Activated CD4-positive, alpha-beta T cell treated with anti-CD3 and anti-CD28 coated beads for 36 hours (primary cell): ENCODE results near the gene SEC22A. TPM values are rescaled to one million over a fixed set of nuclear protein-coding genes. Genes with fewer than 3 reads are reported as not detected.

ENCODE experiments used
- ATAC-seq: fragments of 200-7000 bp; cut with Tn5 transposase; one replicate; pipeline ENCODE4 v1.10.0; 2021; ENCODE audit warnings: mild to moderate bottlenecking, moderate library complexity
- CTCF ChIA-PET: fragments of 350-600 bp; sonication (Branson Sonifier 250); formaldehyde crosslinking; loops from one replicate; lab custom pipeline; 2021; ENCODE audit warnings: antibody characterized with exemption; lab: Charles Lee
- POLR2A ChIA-PET: fragments of 350-600 bp; sonication (Branson Sonifier 250); formaldehyde crosslinking; loops from one replicate; lab custom pipeline; 2021; ENCODE audit warnings: antibody characterized with exemption, inconsistent platforms; lab: Charles Lee
- DNase-seq: peaks from one replicate; pipeline ENCODE4 v3.0.0-alpha.2; 2020
- H3K27ac Mint-ChIP-seq: one replicate; pipeline ENCODE4 v1.8.0; 2021; ENCODE audit warnings: mixed read lengths
- H3K27me3 Mint-ChIP-seq: one replicate; pipeline ENCODE4 v1.8.0; 2021; ENCODE audit warnings: mixed read lengths
- H3K36me3 Mint-ChIP-seq: one replicate; pipeline ENCODE4 v1.8.0; 2021; ENCODE audit warnings: low read depth, mixed read lengths
- H3K4me1 Mint-ChIP-seq: one replicate; pipeline ENCODE4 v1.8.0; 2021; ENCODE audit warnings: mixed read lengths
- H3K4me3 Mint-ChIP-seq: one replicate; pipeline ENCODE4 v1.8.0; 2021; ENCODE audit warnings: mild to moderate bottlenecking, moderate library complexity, mixed read lengths
- H3K9me3 Mint-ChIP-seq: one replicate; pipeline ENCODE4 v1.8.0; 2021; ENCODE audit warnings: low read depth, mixed read lengths
- intact Hi-C, 2 experiments: fragments of 100-400 bp; cut with DNase I in 1 of 2; cut with micrococcal nuclease in 1 of 2; formaldehyde crosslinking; loops; one replicate each; pipeline versions ENCODE4 v1.14.2 to v1.15.1; 2022 to 2024; cut with DNase I, micrococcal nuclease
- total RNA-seq, 2 experiments: library from RNA; stranded (reverse); gene quantifications; one replicate each; pipeline ENCODE4 v1.2.3, GENCODE V29; 2021

Gene SEC22A
- total RNA-seq, 2 experiments from 2014 or later, result 13.2 to 16.3 TPM

DNA sequence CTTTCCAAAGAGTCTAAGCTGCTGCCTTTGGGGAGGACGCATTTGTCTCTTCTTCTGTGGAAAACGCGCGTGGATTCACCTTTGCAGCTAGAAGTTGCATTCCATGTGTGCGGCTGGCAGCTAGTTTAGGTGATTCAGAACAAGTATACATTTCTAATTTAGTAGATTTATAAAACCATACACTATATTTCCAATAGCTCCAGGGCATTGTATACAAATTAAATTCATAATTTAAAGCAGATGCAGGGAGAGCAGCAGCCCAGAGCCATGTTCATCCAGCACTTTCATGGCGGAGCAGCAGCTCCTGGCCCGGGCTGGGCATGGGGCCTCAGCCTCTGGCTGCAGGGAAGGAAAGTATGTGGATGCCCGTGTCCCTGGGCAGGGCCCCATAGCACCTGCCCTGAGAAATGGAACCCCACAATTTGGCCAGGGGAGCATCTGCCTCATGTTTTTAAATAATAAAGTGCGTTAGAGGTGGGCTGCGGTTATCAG, 42.8 kb upstream of the SEC22A start:
- intact Hi-C loops, result no loop called here
- DNase-seq (no peak), ATAC-seq (no peak)
- ChIA-PET POLR2A (interaction anchor here (0.7 kb wide), 1 partner anchor 672 kb away, joined by 3 read pairs; no protein-coding TSS in a partner anchor), CTCF (interaction anchor here (0.9 to 1.1 kb wide), 3 partner anchors 14 to 40 kb away, joined by 3 to 4 read pairs (median 4); no protein-coding TSS in a partner anchor)
- Mint-ChIP-seq H3K4me1 (no peaks in the 10 kb centered on the region), H3K27me3 (no peaks in the 10 kb centered on the region), H3K27ac (no peak overlapping the region), H3K36me3 (peaks cover 55% of the 10 kb centered on the region), H3K4me3 (no peak overlapping the region), H3K9me3 (no peaks in the 10 kb centered on the region)

DNA sequence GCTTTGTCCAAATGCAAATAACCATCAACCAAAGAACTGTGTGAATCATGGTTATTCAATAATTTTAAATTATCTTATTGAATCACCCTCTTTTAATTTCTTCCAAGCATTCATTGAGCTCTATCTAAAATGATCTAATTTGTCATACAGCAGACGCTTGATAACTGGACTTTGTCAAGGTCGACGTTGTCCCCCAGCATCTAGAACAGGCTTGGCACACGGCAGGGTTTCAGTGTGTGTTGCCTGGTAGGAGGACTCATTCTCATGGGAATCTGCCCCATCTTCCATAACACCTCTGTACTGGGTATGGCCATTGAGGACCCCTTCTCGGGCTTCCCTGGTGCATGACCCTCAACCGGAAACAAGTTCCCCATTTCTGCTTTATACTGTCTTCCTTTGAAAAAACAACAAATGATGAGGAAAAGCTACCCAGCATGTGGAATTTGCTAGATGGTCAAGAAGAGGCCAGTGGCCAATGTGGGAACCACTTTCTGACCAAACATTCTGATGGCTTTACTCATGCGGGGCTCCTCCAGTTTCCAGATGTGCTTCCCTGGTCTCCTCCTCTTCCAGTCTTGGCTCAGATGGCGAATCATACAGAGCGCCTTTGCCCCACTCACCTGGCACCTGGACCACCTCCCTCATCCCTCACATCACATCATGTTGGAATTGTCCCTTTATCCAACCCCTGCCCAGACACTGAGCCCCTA, 41.7 kb upstream of the SEC22A start:
- no peaks in the 10 kb centered on the region for H3K27me3 Mint-ChIP-seq
- H3K4me1 Mint-ChIP-seq, result no peaks in the 10 kb centered on the region
- peaks cover 3% of the 10 kb centered on the region for H3K9me3 Mint-ChIP-seq
- ATAC-seq (no peak), DNase-seq (no peak)
- H3K27ac Mint-ChIP-seq, result no peak overlapping the region
- POLR2A ChIA-PET, result no interaction called here
- H3K4me3 Mint-ChIP-seq, result no peak overlapping the region
- intact Hi-C loops, result no loop called here
- peaks cover 64% of the 10 kb centered on the region for H3K36me3 Mint-ChIP-seq
- CTCF ChIA-PET, result interaction anchor here (0.9 to 1.1 kb wide), 2 partner anchors 15 to 41 kb away, joined by 3 to 4 read pairs; no protein-coding TSS in a partner anchor

DNA sequence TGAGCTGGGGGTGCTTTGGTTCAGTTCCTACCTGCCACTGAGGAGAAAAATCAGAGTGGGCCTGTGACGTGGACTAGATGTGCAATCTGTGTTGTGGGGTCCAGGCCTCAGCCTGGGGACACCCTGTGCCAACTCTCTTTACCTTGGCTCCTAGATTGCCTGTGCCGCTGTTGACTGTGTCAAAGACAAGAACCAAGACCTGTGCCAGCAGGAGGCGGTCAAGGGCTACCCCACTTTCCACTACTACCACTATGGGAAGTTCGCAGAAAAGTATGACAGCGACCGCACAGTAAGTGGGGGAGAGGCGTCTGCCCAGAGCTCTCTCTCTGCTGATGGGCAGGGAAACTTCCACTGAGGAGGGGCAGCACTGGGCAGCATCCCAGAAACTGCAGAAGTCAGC, 40.6 kb upstream of the SEC22A start:
- DNase-seq (no peak), ATAC-seq (no peak)
- Mint-ChIP-seq H3K36me3 (peaks cover 73% of the 10 kb centered on the region), H3K4me3 (no peak overlapping the region), H3K27ac (no peak overlapping the region), H3K9me3 (peaks cover 3% of the 10 kb centered on the region), H3K27me3 (no peaks in the 10 kb centered on the region), H3K4me1 (no peaks in the 10 kb centered on the region)
- intact Hi-C loops, result no loop called here
- CTCF ChIA-PET, result interaction anchor here (1.0 kb wide), 1 partner anchor 10 kb away, joined by 4 read pairs; no protein-coding TSS in a partner anchor
- POLR2A ChIA-PET, result no interaction called here

DNA sequence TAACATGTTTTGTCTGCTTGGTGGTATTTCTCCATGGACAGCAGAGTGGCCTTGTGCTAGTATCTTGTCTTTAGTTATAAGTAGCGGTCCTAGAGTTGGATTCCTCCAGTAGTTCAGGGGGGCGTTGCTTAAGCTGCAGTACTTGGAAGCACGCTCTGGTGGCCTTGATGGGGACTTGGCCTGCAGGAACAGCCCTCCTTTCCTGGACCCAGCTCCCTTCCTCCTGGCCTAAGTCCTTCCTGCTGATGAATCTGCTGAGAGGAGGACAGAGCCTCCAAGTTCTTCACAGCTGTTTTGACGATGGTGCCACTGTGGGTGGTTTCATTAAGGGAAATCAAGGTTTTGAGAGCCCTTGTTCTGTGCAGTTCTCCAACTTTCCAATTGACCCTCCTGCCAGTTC, 38.6 kb upstream of the SEC22A start:
- ChIA-PET POLR2A (no interaction called here), CTCF (no interaction called here)
- DNase-seq (no peak), ATAC-seq (no peak)
- peaks cover 7% of the 10 kb centered on the region for H3K9me3 Mint-ChIP-seq
- H3K27me3 Mint-ChIP-seq, result no peaks in the 10 kb centered on the region
- H3K4me3 Mint-ChIP-seq, result no peak overlapping the region
- H3K4me1 Mint-ChIP-seq, result no peaks in the 10 kb centered on the region
- H3K36me3 Mint-ChIP-seq, result peaks cover 75% of the 10 kb centered on the region
- no peak overlapping the region for H3K27ac Mint-ChIP-seq
- intact Hi-C loops, result no loop called here

DNA sequence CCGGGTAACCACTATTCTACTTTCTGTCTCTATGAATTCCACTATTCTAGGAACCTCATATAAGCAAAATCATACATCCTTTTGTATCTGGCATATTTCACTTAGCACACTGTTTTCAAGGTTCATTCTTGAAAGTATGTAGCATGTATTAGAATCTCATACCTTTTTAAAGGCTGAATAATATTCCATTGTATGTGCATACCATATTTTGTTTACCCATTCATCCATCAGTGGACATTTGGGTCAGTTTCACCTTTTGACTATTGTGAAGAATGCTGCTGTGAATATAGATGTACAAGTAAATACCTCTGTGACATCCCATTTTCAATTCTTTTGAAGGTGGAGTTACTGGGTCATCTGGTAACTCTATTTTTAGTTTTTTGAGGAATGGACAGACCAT, 36.6 kb upstream of the SEC22A start:
- H3K27me3 Mint-ChIP-seq, result no peaks in the 10 kb centered on the region
- no peak overlapping the region for H3K27ac Mint-ChIP-seq
- POLR2A ChIA-PET, result no interaction called here
- CTCF ChIA-PET, result no interaction called here
- no peak overlapping the region for H3K4me3 Mint-ChIP-seq
- ATAC-seq, result no peak
- DNase-seq, result no peak
- peaks cover 7% of the 10 kb centered on the region for H3K9me3 Mint-ChIP-seq
- no peaks in the 10 kb centered on the region for H3K4me1 Mint-ChIP-seq
- peaks cover 59% of the 10 kb centered on the region for H3K36me3 Mint-ChIP-seq
- intact Hi-C loops, result no loop called here

DNA sequence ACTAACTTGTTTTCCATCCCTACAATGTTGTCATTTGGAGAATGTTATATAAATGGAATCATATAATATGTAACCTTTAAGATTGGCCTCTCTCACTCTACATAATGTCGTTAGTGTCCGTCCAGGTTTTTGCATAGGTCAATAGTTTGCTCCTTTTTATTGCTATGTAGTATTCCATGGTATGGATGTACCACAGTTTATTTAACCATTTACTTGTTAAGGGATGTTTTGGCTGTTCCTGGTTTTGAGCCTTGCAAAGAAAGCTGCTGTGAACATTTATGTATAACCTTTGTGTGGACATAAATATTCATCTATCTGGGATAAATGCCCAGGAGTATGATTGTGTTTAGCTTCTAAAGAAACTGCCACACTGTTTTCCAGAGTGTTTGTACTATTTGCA, 34.1 kb upstream of the SEC22A start:
- ATAC-seq (no peak), DNase-seq (no peak)
- Mint-ChIP-seq H3K27me3 (no peaks in the 10 kb centered on the region), H3K9me3 (peaks cover 7% of the 10 kb centered on the region), H3K4me3 (no peak overlapping the region), H3K4me1 (no peaks in the 10 kb centered on the region), H3K36me3 (peaks cover 41% of the 10 kb centered on the region), H3K27ac (no peak overlapping the region)
- intact Hi-C loops, result no loop called here
- CTCF ChIA-PET, result no interaction called here
- POLR2A ChIA-PET, result no interaction called here

DNA sequence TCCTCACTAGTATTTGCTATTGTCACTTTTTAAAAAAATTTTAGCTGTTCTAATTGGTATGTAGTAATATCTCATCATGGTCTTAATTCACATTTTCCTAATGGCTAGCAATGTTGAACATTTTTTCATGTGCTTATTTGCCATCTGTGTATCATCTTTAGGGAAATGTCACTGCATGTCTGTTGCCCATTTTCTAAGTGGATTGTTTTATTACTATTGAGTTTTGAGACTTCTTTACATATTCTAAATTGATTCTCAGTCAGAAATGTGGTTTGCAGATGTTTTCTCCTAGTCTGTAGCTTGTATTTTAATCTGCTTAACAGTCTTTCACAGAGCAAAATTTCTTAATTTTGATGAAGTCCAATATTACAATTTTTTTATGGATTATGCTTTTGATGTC, 33.6 kb upstream of the SEC22A start:
- ChIA-PET CTCF (no interaction called here), POLR2A (no interaction called here)
- H3K27ac Mint-ChIP-seq, result no peak overlapping the region
- H3K36me3 Mint-ChIP-seq, result peaks cover 36% of the 10 kb centered on the region
- ATAC-seq (no peak), DNase-seq (no peak)
- intact Hi-C loops, result no loop called here
- H3K4me3 Mint-ChIP-seq, result no peak overlapping the region
- H3K4me1 Mint-ChIP-seq, result no peaks in the 10 kb centered on the region
- H3K27me3 Mint-ChIP-seq, result no peaks in the 10 kb centered on the region
- peaks cover 7% of the 10 kb centered on the region for H3K9me3 Mint-ChIP-seq

DNA sequence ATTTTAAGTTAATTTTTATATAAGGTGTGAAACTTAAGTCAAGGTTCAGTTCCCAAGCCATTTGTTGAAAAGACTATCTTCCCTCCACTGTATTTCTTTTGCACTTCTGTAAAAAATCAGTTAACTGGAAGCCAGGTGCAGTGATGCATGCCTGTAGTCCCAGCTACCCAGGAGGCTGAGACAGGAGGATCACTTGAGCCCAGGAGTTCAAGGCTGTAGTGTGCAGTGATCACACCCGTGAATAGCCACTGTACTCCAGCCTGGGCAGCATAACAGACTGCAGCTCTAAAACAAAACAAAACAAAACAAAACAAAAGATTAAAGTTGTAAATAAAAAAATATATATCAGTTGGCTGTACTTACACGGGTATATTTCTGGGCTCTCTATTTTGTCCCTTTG, 33.1 kb upstream of the SEC22A start:
- Mint-ChIP-seq H3K4me1 (no peaks in the 10 kb centered on the region), H3K9me3 (peaks cover 7% of the 10 kb centered on the region), H3K27me3 (no peaks in the 10 kb centered on the region), H3K27ac (no peak overlapping the region), H3K4me3 (no peak overlapping the region), H3K36me3 (peaks cover 32% of the 10 kb centered on the region)
- ATAC-seq (no peak), DNase-seq (no peak)
- intact Hi-C loops, result no loop called here
- ChIA-PET CTCF (no interaction called here), POLR2A (no interaction called here)

DNA sequence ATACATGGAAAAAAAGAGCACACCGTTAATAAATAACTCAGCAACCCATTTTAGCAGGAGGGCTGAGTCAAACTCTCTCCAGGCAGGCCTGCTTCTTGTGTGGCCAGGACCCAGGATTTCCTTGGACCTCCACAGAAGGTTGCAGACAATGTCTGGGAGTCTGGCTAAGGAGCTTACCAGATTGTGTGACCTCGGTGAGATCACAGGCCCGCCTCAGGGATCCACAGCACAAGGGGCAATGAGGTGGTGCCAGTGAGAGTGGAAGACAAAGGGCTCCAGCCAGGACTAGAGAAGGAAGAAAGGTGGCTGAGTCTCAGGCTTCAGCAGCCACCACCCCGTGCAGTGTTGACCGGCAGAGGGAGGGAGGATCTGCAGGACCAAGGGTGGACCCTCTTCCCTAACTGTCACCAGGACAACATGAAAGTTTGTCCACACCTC, 32.2 kb upstream of the SEC22A start:
- H3K27ac Mint-ChIP-seq, result no peak overlapping the region
- DNase-seq (no peak), ATAC-seq (no peak)
- peaks cover 23% of the 10 kb centered on the region for H3K36me3 Mint-ChIP-seq
- intact Hi-C loops, result no loop called here
- ChIA-PET POLR2A (no interaction called here), CTCF (interaction anchor here (0.6 kb wide), 1 partner anchor 23 kb away, joined by 3 read pairs; no protein-coding TSS in a partner anchor)
- H3K9me3 Mint-ChIP-seq, result peaks cover 7% of the 10 kb centered on the region
- H3K4me1 Mint-ChIP-seq, result no peaks in the 10 kb centered on the region
- H3K4me3 Mint-ChIP-seq, result no peak overlapping the region
- H3K27me3 Mint-ChIP-seq, result no peaks in the 10 kb centered on the region

DNA sequence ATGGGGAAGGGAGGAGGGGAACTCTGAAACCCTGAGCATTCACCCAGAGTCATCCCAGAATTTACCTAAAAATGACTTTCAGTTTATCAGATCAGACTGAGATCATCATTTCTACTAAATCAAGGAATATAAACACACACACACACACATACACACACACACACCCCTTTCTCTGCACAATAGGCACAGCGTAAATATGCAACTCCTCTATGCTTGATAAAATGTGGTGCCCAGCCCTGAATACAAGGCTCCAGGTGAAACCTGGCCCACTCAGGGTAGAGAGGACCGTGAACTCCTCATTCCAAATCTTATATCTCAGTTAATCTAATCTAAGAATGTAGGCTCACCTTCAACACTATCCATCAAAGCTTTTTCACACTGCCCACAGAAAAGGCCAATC, 31.8 kb upstream of the SEC22A start:
- no peak overlapping the region for H3K27ac Mint-ChIP-seq

DNA sequence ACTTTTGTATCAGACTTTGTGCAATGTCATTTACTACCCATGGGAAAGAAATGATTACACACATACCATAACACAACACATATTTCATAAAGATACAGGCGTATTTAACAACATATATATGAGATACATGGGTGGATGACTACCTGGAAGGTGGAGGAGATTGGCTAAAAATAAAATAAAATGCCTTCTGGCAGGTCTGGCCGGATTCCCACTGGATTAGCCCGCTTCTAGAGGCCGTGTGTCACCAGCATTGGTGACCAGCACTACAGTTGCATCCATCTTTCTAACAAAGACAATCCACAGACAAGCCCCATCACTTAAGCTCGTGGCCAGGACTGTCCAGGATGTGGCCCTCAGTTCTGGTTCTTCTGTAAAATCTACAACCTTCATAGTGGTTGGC, 21.0 kb upstream of the SEC22A start:
- DNase-seq (no peak), ATAC-seq (no peak)
- no peak overlapping the region for H3K4me3 Mint-ChIP-seq
- H3K4me1 Mint-ChIP-seq, result no peaks in the 10 kb centered on the region
- no peaks in the 10 kb centered on the region for H3K27me3 Mint-ChIP-seq
- peaks cover 7% of the 10 kb centered on the region for H3K36me3 Mint-ChIP-seq
- intact Hi-C loops, result no loop called here
- peaks cover 3% of the 10 kb centered on the region for H3K9me3 Mint-ChIP-seq
- POLR2A ChIA-PET, result no interaction called here
- no peak overlapping the region for H3K27ac Mint-ChIP-seq
- CTCF ChIA-PET, result no interaction called here

More for the DNA sequence above, 31.8 kb upstream of the SEC22A start:
- ChIA-PET POLR2A (no interaction called here), CTCF (no interaction called here)
- Mint-ChIP-seq H3K27me3 (no peaks in the 10 kb centered on the region), H3K9me3 (peaks cover 5% of the 10 kb centered on the region), H3K36me3 (peaks cover 19% of the 10 kb centered on the region), H3K4me1 (no peaks in the 10 kb centered on the region), H3K4me3 (no peak overlapping the region)
- no peak for ATAC-seq
- DNase-seq, result no peak
- intact Hi-C loops, result no loop called here

DNA sequence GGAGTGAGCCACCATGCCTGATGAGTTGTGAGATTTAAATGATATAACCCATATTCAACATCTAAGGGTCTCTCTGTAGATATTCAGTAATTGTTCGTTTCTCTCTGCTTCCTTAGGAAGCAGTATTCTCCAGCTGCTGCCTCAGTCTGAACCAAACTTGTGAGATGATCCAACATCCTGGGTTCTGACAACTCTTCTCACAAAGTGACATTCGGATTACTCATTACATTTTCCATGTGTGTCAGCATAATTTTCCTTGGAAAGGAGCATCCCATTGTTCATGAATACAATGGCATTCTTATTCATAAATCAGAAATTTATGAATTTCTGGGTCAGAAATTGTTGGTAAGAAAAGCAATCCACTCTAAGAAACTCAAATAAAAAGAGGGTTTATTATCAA, 15.0 kb upstream of the SEC22A start:
- Mint-ChIP-seq H3K36me3 (peaks cover 4% of the 10 kb centered on the region), H3K4me1 (no peaks in the 10 kb centered on the region), H3K27me3 (no peaks in the 10 kb centered on the region), H3K27ac (no peak overlapping the region), H3K4me3 (no peak overlapping the region), H3K9me3 (peaks cover 3% of the 10 kb centered on the region)
- intact Hi-C loops, result no loop called here
- DNase-seq, result no peak
- CTCF ChIA-PET, result no interaction called here
- POLR2A ChIA-PET, result no interaction called here
- no peak for ATAC-seq
